Uterus (tissue), 4 donors: ENCODE measurements around the gene PANK2. TPM values are rescaled to one million over a fixed set of nuclear protein-coding genes. Genes with fewer than 3 reads are reported as not detected.
"Not testable (repeated sequence)": the region's sequence is repeated elsewhere in the genome, so short reads cannot be mapped to it uniquely, and the experiment has no call there.

Experiments
- DNase-seq, 2 donors: peaks; one replicate each; pipeline ENCODE4 v3.0.0-alpha.2; 2019 to 2020
- H3K27ac ChIP-seq, 2 donors: fragments of 200-600 bp; sonication (generic); 1 replicate in 1 of 2; 2 replicates in 1 of 2; pipeline ENCODE4 v1.5.1; 2016 to 2018
- H3K27me3 ChIP-seq, 2 donors: fragments of 200-600 bp; sonication (generic); one replicate each; pipeline ENCODE4 v1.5.1; 2018 to 2019; ENCODE audit warnings: control low read depth in 1 of 2
- H3K36me3 ChIP-seq, 2 donors: fragments of 200-600 bp; sonication (generic); one replicate each; pipeline ENCODE4 v1.5.1; 2019; ENCODE audit warnings: control low read depth in 1 of 2
- H3K4me1 ChIP-seq, 2 donors: fragments of 200-600 bp; sonication (generic); one replicate each; pipeline ENCODE4 v1.5.1; 2018 to 2019; ENCODE audit warnings: control low read depth in 1 of 2
- H3K4me3 ChIP-seq, 2 donors: fragments of 200-600 bp; sonication (generic); 1 replicate in 1 of 2; 2 replicates in 1 of 2; pipeline ENCODE4 v1.5.1; 2018 to 2019; ENCODE audit warnings: mild to moderate bottlenecking in 1 of 2
- H3K9me3 ChIP-seq, 2 donors: fragments of 200-600 bp; sonication (generic); one replicate each; pipeline ENCODE4 v1.5.1; 2019; ENCODE audit warnings: control low read depth in 1 of 2
- CTCF ChIP-seq, 4 experiments: fragments of 200-600 bp in 2 of 4; fragments of 450-650 bp in 2 of 4; sonication (generic) in 2 of 4; IDR thresholded peaks; one replicate each; pipeline ENCODE4 v1.5.1; 2016 to 2019; ENCODE audit warnings: antibody characterized with exemption in 4 of 4, mild to moderate bottlenecking in 2 of 4, moderate library complexity in 1 of 4
- POLR2A ChIP-seq, 2 donors: fragments of 450-650 bp; IDR thresholded peaks; one replicate each; pipeline ENCODE4 v1.6.1; 2016; ENCODE audit warnings: antibody characterized with exemption in 2 of 2, mild to moderate bottlenecking in 1 of 2, moderate library complexity in 1 of 2
- intact Hi-C: fragments of 100-400 bp; cut with DNase I; formaldehyde crosslinking; loops from one replicate; pipeline ENCODE4 v1.15.1; 2023; ENCODE audit warnings: low total_unique reads
- total RNA-seq, 4 donors: library from RNA; depleted of rRNA in 3 of 4; stranded (reverse); fragments of >200 nt in 3 of 4; gene quantifications; one replicate each; pipeline versions ENCODE4 v1.1.0 to v1.2.4, GENCODE V29; 2014 to 2023
- donor health status: DM: yes; HTN: yes; CAD: no.

Gene PANK2
- total RNA-seq, 4 donors from 2014 or later = 18.2 to 82.0 (median 53.5) TPM

GRCh38 chr20:3876676-3877075 lies 12.5 kb upstream of the PANK2 start:
- DNase-seq = no peak
- Histone ChIP-seq H3K4me1 (no peaks in the 10 kb centered on the region), H3K4me3 (no peak overlapping the region), H3K27ac (no peak overlapping the region), H3K36me3 (no peaks in the 10 kb centered on the region), H3K9me3 (no peaks in the 10 kb centered on the region), H3K27me3 (no peaks in the 10 kb centered on the region)
- intact Hi-C loops = no loop called here
- TF ChIP-seq CTCF (IDR thresholded peaks at IDR 0.05) = no peak
- no peak for TF ChIP-seq POLR2A (IDR thresholded peaks at IDR 0.05)

GRCh38 chr20:3878921-3879274 lies 10.3 kb upstream of the PANK2 start:
- intact Hi-C loops, H3K9me3 ChIP-seq, H3K4me3 ChIP-seq, DNase-seq, H3K27ac ChIP-seq, H3K4me1 ChIP-seq, H3K36me3 ChIP-seq, H3K27me3 ChIP-seq: not testable (repeated sequence)

- H3K4me3 ChIP-seq = no peak overlapping the region
- no peak overlapping the region for H3K27ac ChIP-seq
- H3K27me3 ChIP-seq = no peaks in the 10 kb centered on the region
- DNase-seq = no peak
- intact Hi-C loops = no loop called here
- H3K9me3 ChIP-seq = no peaks in the 10 kb centered on the region
- TF ChIP-seq CTCF (IDR thresholded peaks at IDR 0.05) (no peak), POLR2A (IDR thresholded peaks at IDR 0.05) (no peak)
- H3K36me3 ChIP-seq = no peaks in the 10 kb centered on the region
- peaks cover 0 to 7% of the 10 kb centered on the region in 2 donors for H3K4me1 ChIP-seq
Observed at GRCh38 chr20:3885715-3886114, 3.5 kb upstream of the PANK2 start.

- Histone ChIP-seq H3K27ac (peak overlapping the region; percentile 89 to 96), H3K9me3 (no peaks in the 10 kb centered on the region), H3K36me3 (no peaks in the 10 kb centered on the region), H3K27me3 (no peaks in the 10 kb centered on the region), H3K4me1 (peaks cover 5 to 12% of the 10 kb centered on the region in 2 donors), H3K4me3 (peak overlapping the region; percentile 92 to 98)
- intact Hi-C loops = no loop called here
- DNase-seq = peak in 1 of 2 donors; percentile 47
- TF ChIP-seq CTCF (IDR thresholded peaks at IDR 0.05) = no peak
- TF ChIP-seq POLR2A (IDR thresholded peaks at IDR 0.05) = no peak
Observed at GRCh38 chr20:3887876-3888620, 1.1 kb upstream of the PANK2 start.

GRCh38 chr20:3889489-3890397 lies 556 bp downstream of the PANK2 start:
- intact Hi-C loops = no loop called here
- peak; percentile 40 to 43 for DNase-seq
- peaks cover 5 to 12% of the 10 kb centered on the region in 2 donors for H3K4me1 ChIP-seq

More at GRCh38 chr20:3889489-3890397, 556 bp downstream of the PANK2 start:
- Histone ChIP-seq H3K9me3 (no peaks in the 10 kb centered on the region), H3K4me3 (peak overlapping the region; percentile 92 to 98), H3K36me3 (no peaks in the 10 kb centered on the region), H3K27ac (peak overlapping the region; percentile 89 to 96), H3K27me3 (no peaks in the 10 kb centered on the region)
- no peak for TF ChIP-seq CTCF (IDR thresholded peaks at IDR 0.05)
- no peak for TF ChIP-seq POLR2A (IDR thresholded peaks at IDR 0.05)
